OCI-LY3 (cell line): Measurements from ENCODE around the gene SMAD4.

ENCODE experiments used
- CTCF ChIP-seq: fragments of 200-600, 300-600 bp; sonication (generic); IDR thresholded peaks from 2 replicates; pipeline ENCODE4 v1.5.1; 2014; ENCODE audit warnings: antibody characterized with exemption, low read length, low read depth
- EZH2phosphoT487 ChIP-seq: fragments of 200-600 bp; shearing (Covaris generic); IDR thresholded peaks from 2 replicates; pipeline ENCODE4 v1.6.1; 2018; ENCODE audit warnings: antibody characterized with exemption, mixed run types, low read depth

DNA sequence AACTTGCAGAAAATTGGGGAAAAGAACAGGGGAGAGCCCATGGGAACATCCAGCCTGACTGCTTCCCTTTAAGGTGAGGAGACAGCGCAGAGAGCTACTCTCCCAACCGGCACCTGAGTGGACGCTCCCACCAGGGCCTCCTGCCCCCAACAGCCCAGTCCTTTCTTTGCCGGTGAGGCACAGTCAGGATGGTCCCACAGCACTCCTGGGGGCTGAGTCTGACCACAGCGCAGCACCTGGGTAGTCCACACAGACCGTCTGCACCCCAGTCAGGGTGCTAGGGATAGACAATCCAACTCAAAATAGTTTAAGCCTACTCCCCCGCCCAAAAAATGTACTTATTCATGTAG lies 93.0 kb downstream of the SMAD4 start:
- TF ChIP-seq CTCF (no peak), EZH2phosphoT487 (no peak)
